MCF 10A (cell line): ENCODE results near the gene KCNJ15. TPM values are rescaled to one million over a fixed set of nuclear protein-coding genes. Genes with fewer than 3 reads are reported as not detected.

Experiments
- Bru-seq: library from RNA; stranded (reverse); fragments of 400-500 nt; gene quantifications from one replicate; lab custom pipeline; 2021; lab: Mats Ljungman, UMichigan
- BruChase-seq, 2 experiments: library from RNA; stranded (reverse); fragments of 400-500 nt; gene quantifications; one replicate each; lab custom pipeline; 2021; lab: Mats Ljungman, UMichigan
- BruUV-seq: library from RNA; stranded (reverse); fragments of 400-500 nt; replicated peaks from 2 replicates; lab custom pipeline; 2021; lab: Mats Ljungman, UMichigan
- CTCF ChIA-PET: fragments of 300-600 bp; sonication (Branson Sonifier 250); formaldehyde crosslinking; extraction: SDS; loops from one replicate; lab custom pipeline; 2021; ENCODE audit warnings: antibody characterized with exemption, inconsistent platforms; lab: Yijun Ruan, JAX
- POLR2A ChIA-PET: fragments of 300-600, 350-650 bp; sonication (Branson Sonifier 250); formaldehyde crosslinking; extraction: SDS; loops from one replicate; lab custom pipeline; 2020; ENCODE audit warnings: antibody characterized with exemption, inconsistent platforms; lab: Yijun Ruan, JAX
- DNase-seq: peaks from one replicate; pipeline ENCODE4 v3.0.0-alpha.2; 2018; ENCODE audit not compliant: unreplicated experiment
- H3K27ac Mint-ChIP-seq: one replicate; pipeline ENCODE4 v1.8.0; 2022; ENCODE audit warnings: mild to moderate bottlenecking, low read depth, mixed read lengths; ENCODE audit not compliant: unreplicated experiment
- H3K27me3 Mint-ChIP-seq: one replicate; pipeline ENCODE4 v1.8.0; 2022; ENCODE audit warnings: mixed read lengths; ENCODE audit not compliant: insufficient read depth, unreplicated experiment
- H3K36me3 Mint-ChIP-seq: one replicate; pipeline ENCODE4 v1.8.0; 2022; ENCODE audit warnings: mild to moderate bottlenecking, moderate library complexity, mixed read lengths; ENCODE audit not compliant: insufficient read depth, unreplicated experiment
- H3K4me1 Mint-ChIP-seq: one replicate; pipeline ENCODE4 v1.8.0; 2022; ENCODE audit warnings: mixed read lengths; ENCODE audit not compliant: insufficient read depth, unreplicated experiment
- H3K4me3 Mint-ChIP-seq: one replicate; pipeline ENCODE4 v1.8.0; 2022; ENCODE audit warnings: mild to moderate bottlenecking, moderate library complexity, mixed read lengths; ENCODE audit not compliant: unreplicated experiment
- H3K9me3 Mint-ChIP-seq: one replicate; pipeline ENCODE4 v1.8.0; 2022; ENCODE audit warnings: mixed read lengths; ENCODE audit not compliant: unreplicated experiment
- CTCF ChIP-seq: fragments of 200-600 bp; IDR thresholded peaks from one replicate; pipeline ENCODE4 v1.8.0; 2022; ENCODE audit warnings: antibody characterized with exemption, mild to moderate bottlenecking; ENCODE audit not compliant: unreplicated experiment
- intact Hi-C: fragments of 100-400 bp; cut with micrococcal nuclease; formaldehyde crosslinking; loops from 2 replicates; pipeline ENCODE4 v1.14.1; 2022
- long read RNA-seq: library from polyadenylated mRNA; stranded (forward); transcript quantifications from one replicate; pipeline ENCODE4 v2.0.0, GENCODE V29; 2022
- total RNA-seq: library from RNA; stranded (reverse); gene quantifications from 2 replicates; pipeline ENCODE4 v1.2.3, GENCODE V29; 2022

Gene KCNJ15
- total RNA-seq (2.2 and 2.4 TPM in 2 replicates), Bru-seq, nascent RNA (percentile 38 among the genes with signal in this experiment), BruChase-seq, experiment 1, labeled RNA remaining after a 6-hour chase (percentile 33 among the genes with signal in this experiment), BruChase-seq, experiment 2, labeled RNA remaining after a 2-hour chase (percentile 40 among the genes with signal in this experiment)
- long read RNA-seq, partial matches to known transcripts, result 0 of 4 reads
- long read RNA-seq, other reads (novel, unspliced or antisense), result 4 of 4 reads

- no peak for TF ChIP-seq CTCF
- ChIA-PET CTCF (interaction anchor here (0.6 kb wide), 2 partner anchors 51 to 545 kb away, joined by 3 to 4 read pairs; no protein-coding TSS in a partner anchor), POLR2A (interaction anchor here (1.4 kb wide), 1 partner anchor 9 kb away, joined by 6 read pairs; no protein-coding TSS in a partner anchor)
- no TSS peak for BruUV-seq
- intact Hi-C loops, result no loop called here
- H3K27me3 Mint-ChIP-seq, result no peaks in the 10 kb centered on the region
- no peak within 1 kb of the TSS for H3K4me3 Mint-ChIP-seq
- peaks cover 18% of the 10 kb centered on the region for H3K4me1 Mint-ChIP-seq
- H3K9me3 Mint-ChIP-seq, result no peaks in the 10 kb centered on the region
- no peak within 1 kb of the TSS for H3K27ac Mint-ChIP-seq
- no peak for DNase-seq
- H3K36me3 Mint-ChIP-seq, result no peaks in the 10 kb centered on the region
Measured at GRCh38 chr21:38256599-38257302, at the start of gene KCNJ15. KCNJ15 (plus strand) TSS chr21:38256991; CDS start chr21:38299262, 42,271 bp downstream.

DNA sequence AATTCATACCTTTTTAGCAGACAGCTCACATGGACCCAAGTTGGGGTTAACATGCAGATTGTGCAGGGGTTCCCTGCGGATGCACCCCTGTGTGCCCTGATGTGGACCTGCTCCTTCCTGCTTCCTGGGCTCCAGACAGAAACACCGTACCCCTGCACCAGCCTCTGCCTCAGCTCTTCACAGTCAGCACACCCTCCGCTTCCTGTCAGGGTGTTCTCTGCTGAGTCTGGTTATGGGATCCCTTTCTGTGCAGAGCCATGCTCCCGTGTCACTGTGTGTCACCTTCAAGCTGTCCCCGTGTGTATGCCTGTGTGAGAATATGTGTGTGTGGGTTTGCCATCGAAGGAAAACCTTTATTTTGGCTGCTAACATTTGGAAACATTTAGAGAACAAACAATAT, 48.7 kb upstream of the KCNJ15 start:
- H3K4me1 Mint-ChIP-seq, result no peaks in the 10 kb centered on the region
- ChIA-PET CTCF (interaction anchor here (1.2 to 2.7 kb wide), 5 partner anchors 10 to 508 kb away, joined by 3 to 16 read pairs (median 7); no protein-coding TSS in a partner anchor), POLR2A (interaction anchor here (0.7 kb wide), 1 partner anchor 95 kb away, joined by 4 read pairs; no protein-coding TSS in a partner anchor)
- H3K27me3 Mint-ChIP-seq, result peaks cover 15% of the 10 kb centered on the region
- intact Hi-C loops, result no loop called here
- no peak for DNase-seq
- no peak overlapping the region for H3K27ac Mint-ChIP-seq
- H3K4me3 Mint-ChIP-seq, result no peak overlapping the region
- peaks cover 15% of the 10 kb centered on the region for H3K9me3 Mint-ChIP-seq
- no peaks in the 10 kb centered on the region for H3K36me3 Mint-ChIP-seq
- no TSS peak for BruUV-seq
- no peak for TF ChIP-seq CTCF

- Mint-ChIP-seq H3K27me3 (peaks cover 15% of the 10 kb centered on the region), H3K9me3 (peaks cover 15% of the 10 kb centered on the region), H3K4me3 (no peak overlapping the region), H3K4me1 (no peaks in the 10 kb centered on the region), H3K27ac (no peak overlapping the region), H3K36me3 (no peaks in the 10 kb centered on the region)
- CTCF ChIA-PET, result interaction anchor here (0.6 kb wide), 1 partner anchor 537 kb away, joined by 3 read pairs; no protein-coding TSS in a partner anchor
- intact Hi-C loops, result no loop called here
- TF ChIP-seq CTCF, result no peak
- BruUV-seq, result no TSS peak
- DNase-seq, result no peak
- POLR2A ChIA-PET, result interaction anchor here (0.7 kb wide), 1 partner anchor 768 kb away, joined by 3 read pairs; no protein-coding TSS in a partner anchor
Measured at GRCh38 chr21:38211321-38211720, 45.5 kb upstream of the KCNJ15 start.

DNA sequence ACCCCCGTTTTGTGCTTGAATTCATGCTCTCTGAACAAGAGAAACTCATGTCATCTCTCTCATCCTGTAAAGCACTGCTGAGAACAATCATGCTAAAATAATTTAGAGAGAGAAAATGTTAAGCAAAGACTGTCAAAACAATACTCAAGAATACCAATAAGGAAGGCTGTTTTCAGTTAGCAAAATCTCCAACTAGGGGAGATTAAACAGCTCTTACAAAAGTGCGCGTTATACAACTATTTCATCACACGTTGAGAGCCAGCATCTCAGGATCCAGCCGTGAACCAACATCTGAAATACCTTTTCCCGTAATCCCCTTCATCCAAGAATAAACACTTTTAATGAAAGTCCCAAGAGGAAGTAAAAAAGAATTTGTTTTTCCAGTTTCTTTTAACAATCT, 44.1 kb upstream of the KCNJ15 start:
- no peak for TF ChIP-seq CTCF
- ChIA-PET CTCF (no interaction called here), POLR2A (no interaction called here)
- no TSS peak for BruUV-seq
- peaks cover 15% of the 10 kb centered on the region for H3K9me3 Mint-ChIP-seq
- intact Hi-C loops, result no loop called here
- no peak overlapping the region for H3K4me3 Mint-ChIP-seq
- peaks cover 10% of the 10 kb centered on the region for H3K27me3 Mint-ChIP-seq
- H3K4me1 Mint-ChIP-seq, result no peaks in the 10 kb centered on the region
- no peak overlapping the region for H3K27ac Mint-ChIP-seq
- no peaks in the 10 kb centered on the region for H3K36me3 Mint-ChIP-seq
- DNase-seq, result no peak
